RWPE2 (cell line): ENCODE measurements around the gene SLC25A25.

Source experiments
- ATAC-seq: fragments of 200-7000 bp; cut with Tn5 transposase; 3 replicates; pipeline ENCODE4 v1.9.1; 2021; ENCODE audit warnings: low read depth
- DNase-seq: peaks from one replicate; pipeline ENCODE4 v3.0.0-alpha.2; 2020; ENCODE audit warnings: low spot score
- H3K27ac ChIP-seq: fragments of 450-650 bp; 2 replicates; pipeline ENCODE4 v1.5.1; 2017; ENCODE audit warnings: mild to moderate bottlenecking; ENCODE audit not compliant: poor library complexity, severe bottlenecking
- H3K27me3 ChIP-seq: fragments of 250-450 bp; sonication (Bioruptor Pico); 2 replicates; pipeline ENCODE4 v1.5.1; 2021; ENCODE audit warnings: mild to moderate bottlenecking, moderate library complexity; ENCODE audit not compliant: insufficient read depth, poor library complexity, severe bottlenecking
- H3K36me3 ChIP-seq: fragments of 250-450 bp; sonication (Bioruptor Pico); 2 replicates; pipeline ENCODE4 v1.5.1; 2020; ENCODE audit warnings: low read depth, mild to moderate bottlenecking, moderate library complexity
- H3K4me1 ChIP-seq: fragments of 250-450 bp; sonication (Bioruptor Pico); 2 replicates; pipeline ENCODE4 v1.5.1; 2021; ENCODE audit warnings: mild to moderate bottlenecking, moderate library complexity; ENCODE audit not compliant: insufficient read depth, poor library complexity, severe bottlenecking
- H3K4me3 ChIP-seq: fragments of 250-450 bp; sonication (Bioruptor Pico); 2 replicates; pipeline ENCODE4 v1.5.1; 2021; ENCODE audit warnings: mild to moderate bottlenecking, moderate library complexity; ENCODE audit not compliant: severe bottlenecking
- H3K9me3 ChIP-seq: fragments of 250-450 bp; sonication (Bioruptor Pico); 2 replicates; pipeline ENCODE4 v1.5.1; 2021; ENCODE audit warnings: mild to moderate bottlenecking, moderate library complexity; ENCODE audit not compliant: severe bottlenecking
- TF ChIP-seq, protein P1 (sequence below): fragments of 450-650 bp; IDR thresholded peaks from one replicate; pipeline ENCODE4 v1.5.1; 2017; ENCODE audit warnings: mild to moderate bottlenecking, moderate library complexity; ENCODE audit not compliant: poor library complexity, severe bottlenecking

The SLC25A25 gene

DNA sequence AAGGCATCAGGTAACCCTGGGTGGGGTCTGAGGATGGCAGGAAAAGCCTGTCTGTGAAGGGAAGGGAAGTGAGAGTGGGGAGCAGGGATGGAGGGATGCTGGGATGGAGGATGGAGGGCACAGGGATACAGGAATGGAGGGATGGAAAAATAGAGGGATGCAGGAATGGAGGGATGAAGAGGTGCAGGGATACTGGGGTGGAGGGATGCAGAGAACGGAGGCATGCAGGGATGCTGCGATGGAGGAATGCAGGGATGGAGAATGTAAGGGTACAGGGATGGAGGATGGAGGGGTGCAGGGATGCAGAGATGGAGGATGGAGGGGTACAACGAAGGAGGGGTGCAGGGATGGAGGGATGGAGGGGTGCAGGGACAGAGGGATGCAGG is 50.4 kb downstream of the SLC25A25 start:
- ATAC-seq (0 out of 3 replicates have a peak, but pooled peaks have one; percentile 17), DNase-seq (no peak)
- no peaks in the 10 kb centered on the region for H3K4me1 ChIP-seq
- H3K9me3 ChIP-seq: no peaks in the 10 kb centered on the region
- no peak overlapping the region for H3K27ac ChIP-seq
- H3K27me3 ChIP-seq: no peaks in the 10 kb centered on the region
- H3K36me3 ChIP-seq: no peaks in the 10 kb centered on the region
- H3K4me3 ChIP-seq: no peak overlapping the region
- TF ChIP-seq, protein P1, sequence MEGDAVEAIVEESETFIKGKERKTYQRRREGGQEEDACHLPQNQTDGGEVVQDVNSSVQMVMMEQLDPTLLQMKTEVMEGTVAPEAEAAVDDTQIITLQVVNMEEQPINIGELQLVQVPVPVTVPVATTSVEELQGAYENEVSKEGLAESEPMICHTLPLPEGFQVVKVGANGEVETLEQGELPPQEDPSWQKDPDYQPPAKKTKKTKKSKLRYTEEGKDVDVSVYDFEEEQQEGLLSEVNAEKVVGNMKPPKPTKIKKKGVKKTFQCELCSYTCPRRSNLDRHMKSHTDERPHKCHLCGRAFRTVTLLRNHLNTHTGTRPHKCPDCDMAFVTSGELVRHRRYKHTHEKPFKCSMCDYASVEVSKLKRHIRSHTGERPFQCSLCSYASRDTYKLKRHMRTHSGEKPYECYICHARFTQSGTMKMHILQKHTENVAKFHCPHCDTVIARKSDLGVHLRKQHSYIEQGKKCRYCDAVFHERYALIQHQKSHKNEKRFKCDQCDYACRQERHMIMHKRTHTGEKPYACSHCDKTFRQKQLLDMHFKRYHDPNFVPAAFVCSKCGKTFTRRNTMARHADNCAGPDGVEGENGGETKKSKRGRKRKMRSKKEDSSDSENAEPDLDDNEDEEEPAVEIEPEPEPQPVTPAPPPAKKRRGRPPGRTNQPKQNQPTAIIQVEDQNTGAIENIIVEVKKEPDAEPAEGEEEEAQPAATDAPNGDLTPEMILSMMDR: no peak

DNA sequence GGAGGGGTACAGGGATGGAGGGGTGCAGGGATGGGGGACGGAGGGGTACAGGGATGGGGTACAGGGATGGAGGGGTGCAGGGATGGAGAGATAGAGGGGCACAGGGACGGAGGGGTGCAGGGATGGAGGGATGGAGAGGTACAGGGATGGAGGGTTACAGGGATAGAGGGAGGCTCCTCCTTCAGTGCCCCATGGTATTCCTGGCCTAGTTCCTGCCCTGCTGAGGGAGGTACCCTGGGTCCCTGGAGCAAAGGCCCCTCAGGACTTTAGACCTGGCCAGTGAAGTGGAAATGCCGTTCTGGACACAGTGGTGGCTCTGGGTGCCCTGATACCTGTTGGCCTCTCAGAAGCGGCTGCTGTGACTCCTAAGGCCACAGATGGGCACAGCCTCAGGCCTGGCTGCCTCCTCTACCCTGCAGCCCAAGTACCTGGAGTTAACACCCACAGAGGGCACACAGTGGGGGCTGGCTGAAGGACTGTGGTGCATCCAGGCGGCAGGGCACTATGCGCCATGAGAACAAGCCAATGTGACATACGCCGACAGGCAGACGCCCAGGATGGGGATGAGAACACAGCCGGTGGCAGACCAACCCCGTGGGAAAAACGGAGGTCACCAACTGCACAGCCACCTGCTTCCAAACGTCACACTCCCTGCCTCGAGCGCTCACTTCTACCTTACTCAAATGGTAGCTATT is 51.1 kb downstream of the SLC25A25 start:
- H3K4me1 ChIP-seq: no peaks in the 10 kb centered on the region
- H3K27ac ChIP-seq: no peak overlapping the region
- H3K4me3 ChIP-seq: no peak overlapping the region
- TF ChIP-seq, protein P1: no peak
- ATAC-seq (peak; percentile 4; the same call in 1 of the 3 replicates), DNase-seq (peak; percentile 48)
- H3K27me3 ChIP-seq: no peaks in the 10 kb centered on the region
- no peaks in the 10 kb centered on the region for H3K9me3 ChIP-seq
- peaks cover 3% of the 10 kb centered on the region; the same call in 1 of the 2 replicates for H3K36me3 ChIP-seq

DNA sequence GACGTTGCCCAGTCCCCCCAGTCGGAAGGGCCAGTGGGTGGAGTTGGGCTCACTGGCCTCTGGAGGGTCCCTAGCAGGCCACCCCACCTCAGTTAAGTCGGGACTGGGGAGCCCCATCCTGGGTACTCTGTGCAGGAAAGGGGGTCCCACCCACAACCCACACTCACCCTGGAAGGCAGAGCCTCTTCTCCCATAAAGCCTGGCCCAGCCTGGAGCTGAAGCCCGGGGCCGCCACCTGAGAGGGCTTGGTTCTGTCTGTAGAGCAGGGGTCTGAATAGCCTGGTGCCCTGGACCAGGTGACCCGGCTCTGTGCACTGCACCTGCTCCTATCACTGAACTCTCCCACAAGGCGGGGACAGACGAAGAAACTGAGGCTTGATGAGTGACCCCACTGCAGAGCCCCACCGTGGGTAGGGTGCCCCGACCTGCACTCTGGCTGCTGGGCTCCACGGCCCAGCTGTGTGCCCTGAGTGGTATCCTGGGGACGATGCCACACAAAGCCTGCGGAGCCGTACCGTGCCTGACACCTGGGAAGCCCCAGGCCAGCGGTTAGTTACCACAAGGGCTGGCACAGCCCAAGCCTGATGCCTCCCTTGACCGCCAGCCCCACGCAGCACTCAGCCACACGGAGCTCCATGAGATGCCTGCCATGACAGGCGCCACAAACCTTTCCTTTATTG is 52.2 kb downstream of the SLC25A25 start:
- no peaks in the 10 kb centered on the region for H3K4me1 ChIP-seq
- peak; percentile 55 for DNase-seq
- H3K27me3 ChIP-seq: no peaks in the 10 kb centered on the region
- H3K9me3 ChIP-seq: no peaks in the 10 kb centered on the region
- peaks cover 13% of the 10 kb centered on the region for H3K36me3 ChIP-seq
- H3K4me3 ChIP-seq: no peak overlapping the region
- no peak for ATAC-seq
- TF ChIP-seq, protein P1: no peak
- no peak overlapping the region for H3K27ac ChIP-seq

DNA sequence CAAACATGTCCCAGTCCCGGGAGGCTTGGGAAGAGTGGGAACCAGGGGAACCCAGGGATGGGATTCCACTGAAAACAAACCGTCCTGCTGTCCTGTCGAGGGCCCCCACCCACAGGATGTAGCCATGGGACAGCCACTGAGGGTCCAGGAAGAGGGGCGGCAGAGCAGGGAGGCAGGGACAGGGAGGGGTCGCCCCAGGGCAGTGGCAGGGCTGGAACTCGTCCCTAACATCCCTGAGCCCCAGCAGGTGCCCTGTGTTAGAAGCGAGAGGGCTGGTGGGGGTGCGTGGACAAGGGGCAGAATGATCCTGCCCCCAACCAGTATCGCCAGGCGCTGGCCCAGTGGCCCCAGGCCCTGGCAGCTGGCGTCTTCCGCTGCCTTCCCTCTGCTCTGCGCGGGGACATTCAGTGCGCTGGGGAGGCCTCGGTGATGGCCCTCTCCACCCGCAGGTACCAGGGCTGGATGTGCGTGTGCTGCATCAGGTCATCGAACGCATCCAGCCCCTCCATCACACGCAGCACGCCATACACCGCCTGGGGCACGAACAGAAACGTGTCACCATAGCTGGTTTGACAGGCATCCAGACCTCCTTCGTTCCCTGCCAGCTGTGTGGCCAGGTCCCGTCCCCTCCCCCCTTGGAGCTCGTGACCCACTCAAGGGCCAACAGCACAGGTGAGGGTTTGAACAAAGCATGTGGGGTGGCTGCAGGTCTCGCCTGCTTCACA is 52.9 kb downstream of the SLC25A25 start:
- no peaks in the 10 kb centered on the region for H3K9me3 ChIP-seq
- no peak overlapping the region for H3K4me3 ChIP-seq
- H3K36me3 ChIP-seq: peaks cover 15% of the 10 kb centered on the region
- H3K4me1 ChIP-seq: no peaks in the 10 kb centered on the region
- no peak for ATAC-seq
- TF ChIP-seq, protein P1: no peak
- no peak overlapping the region for H3K27ac ChIP-seq
- DNase-seq: peak; percentile 54
- H3K27me3 ChIP-seq: no peaks in the 10 kb centered on the region
